T-helper 1 cell treated with Interleukin-12 subunit alpha and Interleukin-12 subunit beta and Interleukin-4 antibody, amounts not matched to agents 30 ng/mL and 1 ng/mL, for 36 hours (primary cell): ENCODE measurements around the gene CCDC120. TPM values are rescaled to one million over a fixed set of nuclear protein-coding genes. Genes with fewer than 3 reads are reported as not detected.

Source experiments
- intact Hi-C: fragments of 100-400 bp; cut with micrococcal nuclease; formaldehyde crosslinking; loops from one replicate; pipeline ENCODE4 v1.15.1; 2024
- total RNA-seq: library from RNA; stranded (reverse); gene quantifications from 2 replicates; pipeline ENCODE4 v1.2.3, GENCODE V29; 2022

Gene CCDC120
- total RNA-seq, 1 donor from 2014 or later, result 8.3 TPM

- intact Hi-C loops, result no loop called here
Observed at GRCh38 chrX:49096419-49096818, 37.6 kb downstream of the CCDC120 start.

GRCh38 chrX:49100704-49101628 lies 42.2 kb downstream of the CCDC120 start:
- intact Hi-C loops, result loop anchor here (1.0 to 5.0 kb wide), 12 partner anchors 22 to 204 kb away; partner anchors contain the start of genes GPKOW, GRIPAP1, PPP1R3F and PQBP1

- intact Hi-C loops, result loop anchor here (1.0 to 5.0 kb wide), 12 partner anchors 22 to 205 kb away; partner anchors contain the start of genes GPKOW, GRIPAP1, PPP1R3F and PQBP1
Observed at GRCh38 chrX:49101629-49101984, 42.8 kb downstream of the CCDC120 start.

- intact Hi-C loops, result loop anchor here (5.0 kb wide), 1 partner anchor 165 kb away; the partner anchor contains the start of gene PPP1R3F
Observed at GRCh38 chrX:49102190-49102589, 43.4 kb downstream of the CCDC120 start.

GRCh38 chrX:49103637-49104036 lies 44.8 kb downstream of the CCDC120 start:
- intact Hi-C loops, result loop anchor here (5.0 kb wide), 1 partner anchor 164 kb away; the partner anchor contains the start of gene PPP1R3F

DNA sequence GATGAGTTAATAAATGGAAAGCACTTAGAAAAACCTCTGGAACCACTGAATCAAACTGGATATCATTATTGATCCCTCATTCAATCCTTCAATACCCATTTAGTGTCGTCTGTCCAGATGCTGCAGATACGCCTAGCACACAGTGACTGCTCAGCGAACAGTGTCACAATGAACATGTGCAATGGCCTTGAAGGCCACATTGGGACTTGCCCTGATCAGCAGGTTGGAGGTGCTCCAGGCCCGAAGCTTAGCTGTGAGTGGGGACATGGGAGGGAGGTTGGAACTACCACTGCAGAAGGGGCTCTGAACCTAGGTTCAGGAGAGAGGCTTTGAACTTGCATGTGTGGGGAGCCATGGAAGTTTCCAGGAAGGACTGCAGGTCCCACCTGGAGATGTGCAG lies 47.5 kb downstream of the CCDC120 start:
- intact Hi-C loops, result no loop called here

DNA sequence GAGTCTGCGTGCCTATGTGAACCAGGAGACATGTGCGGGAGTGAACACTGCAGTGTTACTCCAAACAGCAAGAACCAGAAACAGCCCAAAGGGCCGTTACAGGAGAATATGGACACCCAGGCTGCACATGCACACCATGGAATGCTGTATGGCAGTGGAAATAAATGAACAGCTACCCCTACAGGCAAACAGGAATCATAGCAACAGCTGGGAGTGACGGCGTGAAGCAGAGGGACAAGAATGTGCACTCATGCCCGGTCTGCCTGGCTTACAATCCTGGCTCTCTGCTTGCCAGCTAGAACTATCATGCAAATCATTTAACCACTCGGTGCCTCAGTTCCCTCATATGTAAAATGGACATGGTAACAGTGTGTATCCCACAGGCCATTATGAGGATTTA lies 48.1 kb downstream of the CCDC120 start:
- intact Hi-C loops, result no loop called here

DNA sequence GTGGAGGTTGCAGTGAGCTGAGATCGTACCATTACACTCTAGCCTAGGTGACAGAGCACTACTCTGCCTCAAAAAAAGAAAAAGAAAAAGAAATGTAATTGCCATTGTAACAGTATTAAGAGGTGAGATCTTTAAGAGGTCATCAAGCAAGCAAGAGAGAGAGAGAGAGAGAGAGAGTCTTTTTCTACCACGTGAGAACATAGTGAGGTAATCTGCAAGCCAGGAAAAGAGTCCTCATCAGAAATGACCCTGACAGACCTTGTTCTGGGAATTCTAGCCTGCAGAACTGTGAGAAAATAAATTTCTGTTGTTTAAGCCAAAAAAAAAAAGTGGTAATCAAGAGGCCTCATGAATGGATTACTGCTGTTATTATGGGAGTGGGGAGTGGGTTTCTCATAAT lies 49.8 kb downstream of the CCDC120 start:
- intact Hi-C loops, result no loop called here

- intact Hi-C loops, result no loop called here
Observed at GRCh38 chrX:49110417-49110816, 51.6 kb downstream of the CCDC120 start.

GRCh38 chrX:49111791-49112190 lies 53.0 kb downstream of the CCDC120 start:
- intact Hi-C loops, result no loop called here

DNA sequence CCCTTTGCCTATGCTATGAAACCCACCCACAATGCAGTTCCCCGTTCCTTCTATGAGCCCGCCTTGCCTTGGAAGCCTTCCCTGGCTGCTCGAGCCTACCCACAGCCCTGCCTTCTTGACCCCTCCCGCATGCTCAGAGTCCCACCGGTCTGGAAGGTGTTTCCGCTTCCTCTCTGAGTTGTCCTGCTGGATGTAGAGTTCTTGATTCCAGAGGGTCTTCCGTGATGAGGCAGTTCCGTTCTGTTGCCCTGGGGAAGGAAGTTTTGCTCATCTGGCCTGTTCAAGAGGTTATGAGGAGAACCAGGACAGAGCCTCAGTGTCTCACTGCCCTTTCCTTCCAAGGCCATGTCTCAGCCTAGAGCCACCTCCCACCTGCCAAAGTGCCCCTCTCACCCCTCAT lies 57.3 kb downstream of the CCDC120 start:
- intact Hi-C loops, result no loop called here

GRCh38 chrX:49116716-49117115 lies 57.9 kb downstream of the CCDC120 start:
- intact Hi-C loops, result no loop called here

- intact Hi-C loops, result no loop called here
Observed at GRCh38 chrX:49117581-49117980, 58.8 kb downstream of the CCDC120 start.

Other genes starting within 250 kb of the CCDC120 start
- not detected in 2 replicates for gene ERAS, start 232.5 kb upstream of the CCDC120 start, total RNA-seq
- gene PCSK1N, start 223.4 kb upstream of the CCDC120 start, total RNA-seq, result 0.56 and 0.78 TPM in 2 replicates
- gene TIMM17B, start 161.2 kb upstream of the CCDC120 start, total RNA-seq, result 48.0 and 49.4 TPM in 2 replicates
- 88.9 and 92.0 TPM in 2 replicates for gene PQBP1, start 161.1 kb upstream of the CCDC120 start, total RNA-seq
- gene SLC35A2, start 147.4 kb upstream of the CCDC120 start, total RNA-seq, result 22.8 and 25.6 TPM in 2 replicates
- 342 and 350 TPM in 2 replicates for gene PIM2, start 140.0 kb upstream of the CCDC120 start, total RNA-seq
- gene OTUD5, start 101.4 kb upstream of the CCDC120 start, total RNA-seq, result 68.4 and 71.1 TPM in 2 replicates
- 5.0 and 6.3 TPM in 2 replicates for gene KCND1, start 87.2 kb upstream of the CCDC120 start, total RNA-seq
- 103 and 110 TPM in 2 replicates for gene GRIPAP1, start 56.7 kb upstream of the CCDC120 start, total RNA-seq
- 46.6 and 50.9 TPM in 2 replicates for gene TFE3, start 15.6 kb upstream of the CCDC120 start, total RNA-seq
- gene PRAF2, start 15.0 kb downstream of the CCDC120 start, total RNA-seq, result 20.9 and 22.2 TPM in 2 replicates
- gene WDR45, start 20.9 kb downstream of the CCDC120 start, total RNA-seq, result 68.7 and 71.5 TPM in 2 replicates
- gene GPKOW, start 64.7 kb downstream of the CCDC120 start, total RNA-seq, result 32.6 and 33.2 TPM in 2 replicates
- gene MAGIX, start 103.8 kb downstream of the CCDC120 start, total RNA-seq, result 2.0 and 2.4 TPM in 2 replicates
- gene PLP2, start 112.9 kb downstream of the CCDC120 start, total RNA-seq, result 89.0 and 90.7 TPM in 2 replicates
- gene PRICKLE3, start 127.4 kb downstream of the CCDC120 start, total RNA-seq, result 18.6 and 18.9 TPM in 2 replicates
- gene SYP, start 141.2 kb downstream of the CCDC120 start, total RNA-seq, result 2.7 and 3.3 TPM in 2 replicates
- gene CACNA1F, start 174.3 kb downstream of the CCDC120 start, total RNA-seq, result 0.22 TPM in 2 replicates
- 30.2 and 32.4 TPM in 2 replicates for gene CCDC22, start 176.5 kb downstream of the CCDC120 start, total RNA-seq
- gene FOXP3, start 205.7 kb downstream of the CCDC120 start, total RNA-seq, result 19.9 and 20.4 TPM in 2 replicates
- gene PPP1R3F, start 210.8 kb downstream of the CCDC120 start, total RNA-seq, result 10.1 and 13.0 TPM in 2 replicates
- not detected in 2 replicates for gene GAGE10, start 244.6 kb downstream of the CCDC120 start, total RNA-seq